Activated naive CD4-positive, alpha-beta T cell treated with anti-CD3 and anti-CD28 coated beads, Interleukin-2, amount 50 U/mL, for 72 hours (primary cell): Measurements from ENCODE around the gene SUPT3H. TPM values are rescaled to one million over a fixed set of nuclear protein-coding genes. Genes with fewer than 3 reads are reported as not detected.

Source experiments
- ATAC-seq, 2 donors: fragments of 150-1000 bp; cut with Tn5 transposase; 2 replicates each; pipeline ENCODE4 v1.10.0; 2021; ENCODE audit warnings: mild to moderate bottlenecking in 2 of 2, moderate library complexity in 2 of 2
- DNase-seq, 2 donors: peaks; one replicate each; pipeline ENCODE4 v3.0.0; 2021 to 2022; ENCODE audit warnings: low spot score in 2 of 2
- H3K27ac Mint-ChIP-seq, 2 donors: one replicate each; pipeline ENCODE4 v1.8.0; 2022; ENCODE audit warnings: mild to moderate bottlenecking in 2 of 2, mixed read lengths in 2 of 2
- H3K36me3 Mint-ChIP-seq, 2 donors: one replicate each; pipeline ENCODE4 v1.8.0; 2022; ENCODE audit warnings: mixed read lengths in 2 of 2
- H3K9me3 Mint-ChIP-seq, 2 donors: one replicate each; pipeline ENCODE4 v1.8.0; 2022; ENCODE audit warnings: mixed read lengths in 2 of 2
- total RNA-seq, 2 donors: library from RNA; stranded (reverse); gene quantifications; one replicate each; pipeline ENCODE4 v1.2.3, GENCODE V29; 2022

Gene SUPT3H
- total RNA-seq, 2 donors from 2014 or later: 14.3 to 20.1 TPM

GRCh38 chr6:44851176-44851575, 526.6 kb downstream of the SUPT3H start:
- Mint-ChIP-seq H3K27ac (no peak overlapping the region), H3K9me3 (no peaks in the 10 kb centered on the region), H3K36me3 (peaks cover 0 to 5% of the 10 kb centered on the region in 2 donors)
- DNase-seq (no peak), ATAC-seq (no peak)

- H3K27ac Mint-ChIP-seq: no peak overlapping the region
- H3K36me3 Mint-ChIP-seq: peaks cover 0 to 5% of the 10 kb centered on the region in 2 donors
- no peaks in the 10 kb centered on the region for H3K9me3 Mint-ChIP-seq
- DNase-seq (no peak), ATAC-seq (no peak)
These were observed 527.4 kb downstream of the SUPT3H start for GRCh38 chr6:44850312-44850711.

DNA sequence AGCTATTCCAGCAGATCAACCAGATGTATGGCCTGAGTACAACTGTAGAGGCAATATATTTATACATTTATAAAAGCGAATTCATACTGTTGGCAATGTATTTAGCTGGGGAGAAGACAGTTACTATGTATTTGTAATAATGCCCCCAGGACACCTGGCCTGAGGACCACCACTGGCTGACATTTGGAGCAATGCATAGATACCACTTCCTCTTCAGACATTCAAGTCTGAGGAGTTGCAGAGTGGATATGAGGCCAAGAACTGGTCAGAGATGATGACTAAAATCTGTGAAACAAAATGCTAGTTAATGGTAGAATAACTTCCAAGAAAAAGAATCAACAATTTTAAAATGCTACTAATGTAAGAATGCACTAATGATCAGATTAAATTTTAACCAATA, 527.9 kb downstream of the SUPT3H start:
- no peak overlapping the region for H3K27ac Mint-ChIP-seq
- no peak for DNase-seq
- ATAC-seq: no peak
- H3K36me3 Mint-ChIP-seq: peaks cover 0 to 5% of the 10 kb centered on the region in 2 donors
- H3K9me3 Mint-ChIP-seq: no peaks in the 10 kb centered on the region

GRCh38 chr6:44843734-44844133, 534.0 kb downstream of the SUPT3H start:
- H3K36me3 Mint-ChIP-seq: peaks cover 0 to 5% of the 10 kb centered on the region in 2 donors
- ATAC-seq: no peak
- no peak overlapping the region for H3K27ac Mint-ChIP-seq
- no peak for DNase-seq
- no peaks in the 10 kb centered on the region for H3K9me3 Mint-ChIP-seq

DNA sequence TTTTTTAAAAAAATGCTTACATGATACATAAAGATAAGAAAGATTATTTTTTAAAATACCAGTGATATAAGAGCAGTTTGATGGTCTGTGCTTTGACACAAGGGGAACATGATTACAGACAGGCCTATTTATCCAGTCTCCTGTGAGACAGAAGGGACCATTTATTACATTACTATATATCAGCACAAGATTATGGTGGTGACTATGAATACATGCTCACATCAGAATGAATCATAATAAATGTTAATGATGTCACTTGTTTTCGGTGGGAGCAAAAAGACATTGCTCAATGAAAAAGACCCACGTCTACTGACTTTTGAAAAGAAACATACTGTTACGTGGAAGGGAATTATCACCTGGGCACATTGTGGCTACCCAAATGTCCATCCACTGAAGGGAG, 535.1 kb downstream of the SUPT3H start:
- DNase-seq: no peak
- no peaks in the 10 kb centered on the region for H3K9me3 Mint-ChIP-seq
- no peak overlapping the region for H3K27ac Mint-ChIP-seq
- no peak for ATAC-seq
- H3K36me3 Mint-ChIP-seq: peaks cover 0 to 5% of the 10 kb centered on the region in 2 donors

DNA sequence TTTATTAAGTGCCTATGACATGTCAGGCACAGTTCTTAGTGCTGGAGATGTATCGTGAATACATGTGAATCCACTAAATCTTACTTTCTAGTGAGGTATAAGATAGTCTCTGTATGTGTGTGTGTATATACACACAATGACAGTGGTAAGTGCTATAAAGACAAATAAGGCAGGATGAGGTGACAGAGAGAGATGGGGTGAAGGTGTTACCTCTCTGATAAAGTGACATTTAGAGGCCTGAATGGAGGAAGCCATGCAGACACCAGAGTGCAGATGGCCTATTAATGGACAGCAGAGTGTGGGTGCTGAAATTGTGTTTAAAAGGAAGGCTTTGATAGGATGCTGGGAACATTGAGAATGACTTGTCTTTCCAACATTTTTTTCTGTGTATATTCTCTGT, 535.9 kb downstream of the SUPT3H start:
- no peak overlapping the region for H3K27ac Mint-ChIP-seq
- ATAC-seq: no peak

GRCh38 chr6:44837741-44838140, 540.0 kb downstream of the SUPT3H start:
- no peak for DNase-seq
- ATAC-seq: no peak
- H3K27ac Mint-ChIP-seq: no peak overlapping the region
- no peaks in the 10 kb centered on the region for H3K9me3 Mint-ChIP-seq
- no peaks in the 10 kb centered on the region for H3K36me3 Mint-ChIP-seq

More for the DNA sequence above, 535.9 kb downstream of the SUPT3H start:
- peaks cover 0 to under 1% of the 10 kb centered on the region in 2 donors for H3K36me3 Mint-ChIP-seq
- no peak for DNase-seq
- no peaks in the 10 kb centered on the region for H3K9me3 Mint-ChIP-seq

DNA sequence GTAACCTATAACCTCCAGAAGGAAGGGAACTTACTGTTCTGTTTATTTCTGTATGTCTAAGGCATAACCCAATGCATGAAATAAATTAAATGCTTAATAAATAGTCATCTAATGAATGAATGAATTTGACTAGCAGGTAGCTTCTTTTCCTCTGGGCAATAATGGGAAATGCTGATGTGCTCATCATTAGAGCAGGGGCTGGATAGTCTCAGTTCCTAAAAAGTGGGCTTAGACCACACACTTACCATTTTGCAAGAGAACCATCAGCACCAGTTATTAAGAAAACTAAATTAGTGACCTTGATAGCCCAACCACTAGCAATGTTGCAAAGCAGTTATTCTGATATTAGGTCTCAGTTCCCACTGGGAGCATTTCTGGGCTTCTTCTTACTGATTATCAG, 540.5 kb downstream of the SUPT3H start:
- no peak for DNase-seq
- ATAC-seq: no peak
- H3K9me3 Mint-ChIP-seq: no peaks in the 10 kb centered on the region
- no peaks in the 10 kb centered on the region for H3K36me3 Mint-ChIP-seq
- H3K27ac Mint-ChIP-seq: no peak overlapping the region

DNA sequence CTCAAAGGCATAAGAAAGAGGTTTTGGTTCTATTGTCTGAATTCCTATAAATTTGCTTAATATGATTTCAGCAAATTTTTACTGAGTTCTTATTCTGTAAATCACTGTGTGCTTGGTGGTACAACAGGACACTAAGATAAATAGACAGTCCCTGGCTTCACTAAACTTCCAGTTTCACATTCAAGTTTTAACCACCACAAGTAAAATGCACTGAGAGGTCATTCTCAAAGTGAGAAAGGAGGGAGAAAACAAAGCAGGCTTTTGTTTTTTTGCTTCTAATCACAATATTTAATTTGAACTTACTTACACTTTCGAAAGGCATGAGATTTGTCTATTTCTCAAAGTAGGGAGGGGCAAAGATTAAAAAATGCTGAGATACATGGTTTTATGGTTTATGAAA, 544.5 kb downstream of the SUPT3H start:
- no peak overlapping the region for H3K27ac Mint-ChIP-seq
- DNase-seq (no peak), ATAC-seq (no peak)
- H3K9me3 Mint-ChIP-seq: no peaks in the 10 kb centered on the region
- peaks cover 0 to 6% of the 10 kb centered on the region in 2 donors for H3K36me3 Mint-ChIP-seq

- no peak for ATAC-seq
- Mint-ChIP-seq H3K27ac (no peak overlapping the region), H3K9me3 (no peaks in the 10 kb centered on the region), H3K36me3 (peaks cover 2 to 6% of the 10 kb centered on the region in 2 donors)
- DNase-seq: no peak
These were observed 546.6 kb downstream of the SUPT3H start for GRCh38 chr6:44831002-44831610.

DNA sequence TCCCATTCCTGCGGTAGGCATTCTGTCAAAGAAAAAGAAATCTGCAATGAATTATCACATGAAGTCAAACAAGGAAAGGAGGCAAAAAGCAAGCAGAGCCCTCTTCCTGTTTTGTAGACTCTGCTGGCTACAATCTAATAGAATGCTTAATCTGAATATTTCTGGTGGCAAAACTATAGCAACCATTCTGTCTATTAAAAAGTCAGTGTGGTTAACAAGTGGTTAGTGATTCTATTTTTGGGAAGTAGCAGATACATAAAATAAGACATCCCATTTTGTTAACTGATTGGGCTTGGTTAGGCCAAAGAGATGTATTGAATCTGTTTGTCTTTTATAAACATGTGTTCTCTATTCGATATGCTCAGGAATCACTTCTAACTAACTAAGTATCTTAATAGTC, 547.9 kb downstream of the SUPT3H start:
- H3K36me3 Mint-ChIP-seq: peaks cover 5 to 6% of the 10 kb centered on the region in 2 donors
- H3K27ac Mint-ChIP-seq: no peak overlapping the region
- no peak for DNase-seq
- H3K9me3 Mint-ChIP-seq: no peaks in the 10 kb centered on the region
- no peak for ATAC-seq

- no peak for ATAC-seq
- no peak for DNase-seq
- H3K9me3 Mint-ChIP-seq: no peaks in the 10 kb centered on the region
- peaks cover 6 to 9% of the 10 kb centered on the region in 2 donors for H3K36me3 Mint-ChIP-seq
- peak overlapping the region; percentile 3 to 12 for H3K27ac Mint-ChIP-seq
These were observed 549.0 kb downstream of the SUPT3H start for GRCh38 chr6:44828780-44829179.

DNA sequence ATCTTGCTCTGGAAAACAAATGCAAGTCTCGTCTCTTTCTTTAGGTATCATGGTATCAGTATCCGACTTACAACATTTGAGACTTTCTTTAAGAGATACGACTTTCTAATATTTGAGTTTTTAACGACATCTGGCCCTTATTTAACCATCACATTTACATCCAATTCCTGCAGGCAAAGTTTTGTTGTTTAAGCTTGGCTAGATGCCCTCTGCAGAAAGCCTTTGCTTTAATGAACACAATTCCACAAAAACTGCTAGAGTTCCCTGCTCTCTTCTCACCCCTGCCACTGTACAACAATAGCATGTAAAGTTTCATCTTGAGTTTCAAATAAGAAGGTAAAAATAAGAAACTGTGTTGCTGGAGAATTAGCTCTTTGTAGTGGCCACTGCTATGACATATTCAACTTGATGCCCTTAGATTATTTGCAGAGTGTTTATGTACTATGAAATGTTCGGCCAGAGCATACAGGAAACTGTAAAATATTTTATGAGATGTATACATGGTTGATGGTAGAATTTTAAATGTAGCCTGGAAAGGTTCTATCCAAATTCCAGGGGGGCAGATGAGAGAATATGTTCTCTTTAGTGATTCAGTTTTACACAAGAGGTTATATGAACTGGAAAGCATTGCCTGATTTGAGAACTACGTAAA, 551.6 kb downstream of the SUPT3H start:
- peaks cover 6 to 9% of the 10 kb centered on the region in 2 donors for H3K36me3 Mint-ChIP-seq
- DNase-seq: no peak
- H3K27ac Mint-ChIP-seq: no peak overlapping the region
- ATAC-seq: no peak
- no peaks in the 10 kb centered on the region for H3K9me3 Mint-ChIP-seq

DNA sequence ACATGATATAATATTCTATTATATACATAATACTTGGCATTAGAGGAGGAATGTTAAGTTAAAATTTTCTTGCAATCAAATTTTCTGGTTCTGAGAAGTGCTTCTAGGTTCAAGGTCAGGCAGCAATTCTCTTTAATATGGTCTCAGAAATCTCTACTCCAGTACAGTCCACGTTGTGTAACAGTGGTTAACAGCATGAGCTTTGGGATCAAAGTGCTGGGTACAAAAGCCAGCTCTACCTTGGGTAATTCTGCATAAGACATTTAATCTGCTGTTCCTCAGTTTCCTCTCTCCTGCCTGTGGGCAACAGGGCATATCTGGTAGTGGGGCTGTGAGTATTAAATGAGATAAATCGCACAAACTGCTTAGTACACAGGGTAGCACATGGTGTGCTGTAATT, 552.5 kb downstream of the SUPT3H start:
- Mint-ChIP-seq H3K36me3 (peaks cover 6 to 9% of the 10 kb centered on the region in 2 donors), H3K27ac (no peak overlapping the region), H3K9me3 (no peaks in the 10 kb centered on the region)
- no peak for DNase-seq
- no peak for ATAC-seq

GRCh38 chr6:44824567-44824966, 553.2 kb downstream of the SUPT3H start:
- DNase-seq (no peak), ATAC-seq (no peak)

DNA sequence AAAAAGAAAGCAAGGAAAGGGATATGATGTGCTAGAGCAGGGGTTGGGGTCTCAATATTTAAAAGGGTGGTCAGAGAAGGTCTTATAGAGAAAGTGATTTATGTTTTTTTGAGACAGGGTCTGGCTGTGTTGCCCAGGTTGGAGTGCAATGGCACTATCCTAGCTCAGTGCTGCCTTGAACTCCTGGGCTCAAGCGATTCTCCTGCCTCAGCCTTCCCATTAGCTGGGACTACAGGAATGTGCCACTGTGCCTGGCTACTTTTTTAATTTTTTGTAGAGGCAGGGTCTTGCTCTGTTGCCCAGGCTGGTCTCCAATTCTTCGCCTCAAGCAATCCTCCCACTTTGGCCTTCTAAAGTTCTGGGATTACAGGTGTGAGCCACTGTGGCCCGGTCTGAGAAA, 557.0 kb downstream of the SUPT3H start:
- ATAC-seq (no peak), DNase-seq (no peak)
- H3K36me3 Mint-ChIP-seq: peaks cover 0 to 8% of the 10 kb centered on the region in 2 donors
- H3K9me3 Mint-ChIP-seq: peaks cover 0 to 4% of the 10 kb centered on the region in 2 donors
- H3K27ac Mint-ChIP-seq: no peak overlapping the region

More at GRCh38 chr6:44824567-44824966, 553.2 kb downstream of the SUPT3H start:
- Mint-ChIP-seq H3K9me3 (no peaks in the 10 kb centered on the region), H3K27ac (no peak overlapping the region), H3K36me3 (peaks cover 6 to 9% of the 10 kb centered on the region in 2 donors)

- Mint-ChIP-seq H3K9me3 (peaks cover 0 to 4% of the 10 kb centered on the region in 2 donors), H3K27ac (no peak overlapping the region), H3K36me3 (peaks cover 0 to 8% of the 10 kb centered on the region in 2 donors)
- no peak for ATAC-seq
- DNase-seq: no peak
These were observed 557.4 kb downstream of the SUPT3H start for GRCh38 chr6:44820321-44820720.

DNA sequence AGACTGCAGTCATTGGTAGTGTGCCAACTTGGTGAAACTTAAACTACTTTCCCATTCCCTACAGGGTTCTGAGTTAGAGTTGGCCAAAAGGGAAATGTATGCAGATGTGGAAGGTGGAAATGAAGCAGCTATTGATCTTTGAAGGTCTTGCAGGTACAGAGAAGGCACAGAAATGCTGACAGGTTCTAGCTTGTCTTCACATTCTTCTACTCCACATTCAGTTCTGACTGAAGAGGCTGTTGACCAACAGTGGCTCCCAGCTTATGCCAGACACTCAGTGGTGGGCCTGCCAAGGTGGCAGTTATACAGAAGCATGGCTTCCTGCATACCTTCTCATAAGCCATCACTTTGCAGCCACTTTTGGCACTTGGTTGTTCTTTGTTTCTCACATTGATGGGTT, 566.3 kb downstream of the SUPT3H start:
- no peaks in the 10 kb centered on the region for H3K9me3 Mint-ChIP-seq
- ATAC-seq: no peak
- H3K27ac Mint-ChIP-seq: peak overlapping the region; percentile 38 to 64
- no peaks in the 10 kb centered on the region for H3K36me3 Mint-ChIP-seq
- DNase-seq: no peak
